Measurements from ENCODE around the gene TNP2. TPM values are rescaled to one million over a fixed set of nuclear protein-coding genes. Genes with fewer than 3 reads are reported as not detected.

Gene TNP2
- polyA plus RNA-seq, 3 donors: not detected

GRCh38 chr16:11316331-11317015 lies 47.3 kb upstream of the TNP2 start:
- 97% methylated on average over 17 of the region's 23 CpGs for WGBS (ENCODE audit: insufficient coverage)

GRCh38 chr16:11315510-11315909 lies 46.4 kb upstream of the TNP2 start:
- H4K20me1 ChIP-seq (ENCODE audit: insufficient read depth, low read length): no peaks in the 10 kb centered on the region
- WGBS (ENCODE audit: insufficient coverage): 62% methylated on average over 10 of the region's 13 CpGs
- H3K36me3 Mint-ChIP-seq: peaks cover 0 to 5% of the 10 kb centered on the region in 2 donors
- intact Hi-C loops (cut with micrococcal nuclease): no loop called here
- H3K9me3 ChIP-seq (replicated peaks in 1 of 2; ENCODE audit: control insufficient read depth in 1 of 2, insufficient read depth in 1 of 2, low read length in 2 of 2): no peaks in the 10 kb centered on the region
- H3K27me3 Mint-ChIP-seq (ENCODE audit: low read depth in 3 of 3): peaks cover 26 to 49% (median 27%) of the 10 kb centered on the region in 3 donors
- DNase-seq: no peak
- H3K4me1 Mint-ChIP-seq: peaks cover 31% of the 10 kb centered on the region
- no peak overlapping the region for H3K4me2 ChIP-seq (replicated peaks; ENCODE audit: extremely low read depth, low read length, poor library complexity, severe bottlenecking)
- peaks cover 0 to 5% (median 0%) of the 10 kb centered on the region in 7 donors for H3K9me3 Mint-ChIP-seq
- H3K27ac Mint-ChIP-seq: no peak overlapping the region
- H3K9ac ChIP-seq (ENCODE audit: insufficient read depth, low read length, poor library complexity, severe bottlenecking): no peak overlapping the region
- TF ChIP-seq CTCF (IDR thresholded peaks at IDR 0.05): no peak
- no peak overlapping the region for H2AFZ ChIP-seq (ENCODE audit: insufficient read depth, low read depth, low read length, poor library complexity, severe bottlenecking)
- H3K36me3 ChIP-seq (replicated peaks in 1 of 2; ENCODE audit: control insufficient read depth in 1 of 2, insufficient read depth in 2 of 2, low read length in 2 of 2): no peaks in the 10 kb centered on the region
- no peak overlapping the region for H3K27ac ChIP-seq (ENCODE audit: low read depth in 1 of 2, low read length in 2 of 2)
- no peak overlapping the region for H3K4me3 Mint-ChIP-seq
- H3K79me2 ChIP-seq (ENCODE audit: insufficient read depth, low read length): no peaks in the 10 kb centered on the region
- no peak overlapping the region for H3K4me3 ChIP-seq (replicated peaks in 1 of 3; ENCODE audit: low read depth in 2 of 3, low read length in 3 of 3)
- H3K4me1 ChIP-seq (ENCODE audit: control insufficient read depth in 1 of 2, insufficient read depth in 2 of 2, low read length in 2 of 2): peaks cover 23 to 26% of the 10 kb centered on the region in 2 donors
- H3K27me3 ChIP-seq (ENCODE audit: control insufficient read depth in 2 of 2, insufficient read depth in 2 of 2, low read length in 2 of 2): peaks cover 0 to 9% of the 10 kb centered on the region in 2 donors

More at GRCh38 chr16:11316331-11317015, 47.3 kb upstream of the TNP2 start:
- Histone ChIP-seq H3K4me3 (replicated peaks in 1 of 3; ENCODE audit: low read depth in 2 of 3, low read length in 3 of 3) (no peak overlapping the region), H3K9me3 (replicated peaks in 1 of 2; ENCODE audit: control insufficient read depth in 1 of 2, insufficient read depth in 1 of 2, low read length in 2 of 2) (no peaks in the 10 kb centered on the region), H2AFZ (ENCODE audit: insufficient read depth, low read depth, low read length, poor library complexity, severe bottlenecking) (no peak overlapping the region), H3K36me3 (replicated peaks in 1 of 2; ENCODE audit: control insufficient read depth in 1 of 2, insufficient read depth in 2 of 2, low read length in 2 of 2) (no peaks in the 10 kb centered on the region), H3K4me2 (replicated peaks; ENCODE audit: extremely low read depth, low read length, poor library complexity, severe bottlenecking) (no peak overlapping the region), H3K9ac (ENCODE audit: insufficient read depth, low read length, poor library complexity, severe bottlenecking) (no peak overlapping the region), H3K79me2 (ENCODE audit: insufficient read depth, low read length) (no peaks in the 10 kb centered on the region), H3K27ac (ENCODE audit: low read depth in 1 of 2, low read length in 2 of 2) (no peak overlapping the region), H3K4me1 (ENCODE audit: control insufficient read depth in 1 of 2, insufficient read depth in 2 of 2, low read length in 2 of 2) (peaks cover 14 to 17% of the 10 kb centered on the region in 2 donors), H3K27me3 (ENCODE audit: control insufficient read depth in 2 of 2, insufficient read depth in 2 of 2, low read length in 2 of 2) (peaks cover 0 to 9% of the 10 kb centered on the region in 2 donors), H4K20me1 (ENCODE audit: insufficient read depth, low read length) (no peaks in the 10 kb centered on the region)
- Mint-ChIP-seq H3K27me3 (ENCODE audit: low read depth in 3 of 3) (peaks cover 26 to 49% (median 27%) of the 10 kb centered on the region in 3 donors), H3K4me3 (peak overlapping the region in 1 of 2 donors; percentile 59), H3K9me3 (peaks cover 0 to 5% (median 0%) of the 10 kb centered on the region in 7 donors), H3K27ac (no peak overlapping the region), H3K36me3 (peaks cover 0 to 5% of the 10 kb centered on the region in 2 donors), H3K4me1 (peaks cover 22% of the 10 kb centered on the region)
- TF ChIP-seq CTCF (IDR thresholded peaks at IDR 0.05): no peak
- DNase-seq: no peak
- intact Hi-C loops (cut with micrococcal nuclease): no loop called here

All from CD14-positive monocyte (primary cell).